Activated naive CD4-positive, alpha-beta T cell treated with anti-CD3 and anti-CD28 coated beads, Interleukin-2, amount 50 U/mL, for 24 hours (primary cell): ENCODE results near the gene DAB1.

Experiments
- H3K27ac Mint-ChIP-seq: one replicate; pipeline ENCODE4 v1.8.0; 2021; ENCODE audit warnings: mild to moderate bottlenecking, mixed read lengths
- H3K27me3 Mint-ChIP-seq: one replicate; pipeline ENCODE4 v1.8.0; 2021; ENCODE audit warnings: mixed read lengths
- H3K36me3 Mint-ChIP-seq: one replicate; pipeline ENCODE4 v1.8.0; 2021; ENCODE audit warnings: mixed read lengths
- H3K4me1 Mint-ChIP-seq: one replicate; pipeline ENCODE4 v1.8.0; 2021; ENCODE audit warnings: mixed read lengths
- H3K4me3 Mint-ChIP-seq: one replicate; pipeline ENCODE4 v1.8.0; 2021; ENCODE audit warnings: mild to moderate bottlenecking, mixed read lengths
- H3K9me3 Mint-ChIP-seq: one replicate; pipeline ENCODE4 v1.8.0; 2021; ENCODE audit warnings: mixed read lengths

DAB1 gene

GRCh38 chr1:57295326-57295725 lies 128.5 kb downstream of the DAB1 start:
- Mint-ChIP-seq H3K36me3 (no peaks in the 10 kb centered on the region), H3K9me3 (no peaks in the 10 kb centered on the region), H3K4me1 (no peaks in the 10 kb centered on the region), H3K27ac (no peak overlapping the region), H3K4me3 (no peak overlapping the region), H3K27me3 (peaks cover 1% of the 10 kb centered on the region)

GRCh38 chr1:57294177-57294576 lies 129.7 kb downstream of the DAB1 start:
- Mint-ChIP-seq H3K27ac (no peak overlapping the region), H3K27me3 (peaks cover 4% of the 10 kb centered on the region), H3K4me1 (no peaks in the 10 kb centered on the region), H3K36me3 (no peaks in the 10 kb centered on the region), H3K4me3 (no peak overlapping the region), H3K9me3 (no peaks in the 10 kb centered on the region)

DNA sequence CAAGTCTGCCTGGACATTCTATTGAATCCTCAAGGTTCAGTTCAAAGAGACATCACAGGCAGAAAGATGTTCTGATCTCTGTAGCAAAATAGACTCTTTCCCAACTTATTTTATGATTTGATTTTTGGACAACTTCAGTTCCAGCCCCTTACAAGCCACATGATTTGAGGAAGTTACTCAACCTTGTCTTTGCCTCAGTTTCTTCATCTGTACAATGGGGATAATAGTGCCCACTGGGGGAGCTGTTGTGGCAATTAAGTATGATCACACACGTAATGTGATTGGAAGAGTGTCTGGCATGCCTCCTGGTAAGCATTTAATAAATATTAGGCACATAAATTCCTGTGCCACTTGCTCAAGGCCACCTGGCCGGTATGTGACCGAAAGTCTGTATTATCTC lies 130.6 kb downstream of the DAB1 start:
- H3K9me3 Mint-ChIP-seq, result no peaks in the 10 kb centered on the region
- no peak overlapping the region for H3K4me3 Mint-ChIP-seq
- H3K27ac Mint-ChIP-seq, result no peak overlapping the region
- peaks cover 5% of the 10 kb centered on the region for H3K27me3 Mint-ChIP-seq
- H3K36me3 Mint-ChIP-seq, result no peaks in the 10 kb centered on the region
- H3K4me1 Mint-ChIP-seq, result no peaks in the 10 kb centered on the region

DNA sequence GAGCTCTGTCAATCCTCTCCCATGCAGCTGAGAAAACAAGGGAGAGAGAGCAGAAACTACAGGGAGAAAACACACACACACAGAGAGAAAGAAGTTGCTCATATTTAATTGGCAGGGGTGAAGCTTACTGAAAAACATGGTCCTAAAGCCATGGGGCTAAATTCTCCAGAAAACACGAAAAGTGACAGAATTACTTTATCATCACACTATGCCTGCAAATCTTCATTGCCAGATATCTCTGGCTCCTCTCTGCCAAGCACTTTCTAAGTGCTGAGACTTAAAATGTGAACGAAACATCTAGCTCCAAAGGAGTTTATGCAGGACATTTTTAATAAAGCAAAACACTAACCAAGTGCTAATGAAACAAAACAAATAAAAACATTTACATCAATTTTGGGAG lies 134.1 kb downstream of the DAB1 start:
- Mint-ChIP-seq H3K9me3 (no peaks in the 10 kb centered on the region), H3K36me3 (no peaks in the 10 kb centered on the region)

DNA sequence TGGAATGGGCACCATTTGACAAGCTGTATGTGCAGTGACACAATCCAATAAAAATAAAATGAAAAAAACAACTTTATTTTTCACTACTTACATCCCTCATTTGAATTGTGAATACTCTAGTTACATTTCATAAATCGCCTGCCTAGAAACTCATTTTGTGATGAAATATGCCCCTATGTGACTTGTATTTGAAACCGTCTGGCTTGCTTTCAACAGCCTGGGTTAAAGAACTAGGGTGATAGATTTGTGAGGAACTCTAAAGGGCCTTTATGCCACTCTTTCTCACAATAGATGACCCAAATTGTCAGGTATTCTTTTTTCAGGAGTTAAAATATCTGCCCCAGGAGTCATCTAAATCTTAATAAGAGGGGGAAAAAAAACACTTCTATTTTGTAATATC lies 137.9 kb downstream of the DAB1 start:
- Mint-ChIP-seq H3K4me1 (no peaks in the 10 kb centered on the region), H3K4me3 (no peak overlapping the region), H3K36me3 (no peaks in the 10 kb centered on the region), H3K27ac (no peak overlapping the region), H3K9me3 (no peaks in the 10 kb centered on the region), H3K27me3 (peaks cover 10% of the 10 kb centered on the region)

More for the DNA sequence above, 134.1 kb downstream of the DAB1 start:
- H3K4me3 Mint-ChIP-seq, result no peak overlapping the region
- peaks cover 10% of the 10 kb centered on the region for H3K27me3 Mint-ChIP-seq
- H3K27ac Mint-ChIP-seq, result no peak overlapping the region
- H3K4me1 Mint-ChIP-seq, result no peaks in the 10 kb centered on the region

DNA sequence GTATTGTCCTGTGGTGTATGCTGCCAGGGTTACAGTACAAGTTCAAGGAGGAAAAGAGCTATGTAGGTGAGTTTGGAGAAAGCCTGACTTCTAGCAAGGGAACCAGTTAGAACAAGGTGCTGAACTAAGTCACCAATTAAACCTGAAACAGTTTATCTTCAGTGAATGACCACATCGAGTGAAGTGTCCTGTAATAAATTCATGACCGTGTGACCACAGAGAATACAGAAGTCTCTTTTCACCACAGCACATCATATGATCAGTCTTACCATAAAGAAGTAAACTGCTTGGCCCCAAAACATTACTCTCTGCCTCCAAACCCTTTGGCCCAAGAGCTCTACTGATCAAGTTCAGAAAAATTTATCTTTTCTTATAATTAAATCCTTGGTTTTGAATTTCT lies 141.4 kb downstream of the DAB1 start:
- no peaks in the 10 kb centered on the region for H3K9me3 Mint-ChIP-seq
- no peaks in the 10 kb centered on the region for H3K36me3 Mint-ChIP-seq
- H3K4me3 Mint-ChIP-seq, result no peak overlapping the region
- no peaks in the 10 kb centered on the region for H3K4me1 Mint-ChIP-seq
- peaks cover 3% of the 10 kb centered on the region for H3K27me3 Mint-ChIP-seq
- no peak overlapping the region for H3K27ac Mint-ChIP-seq

DNA sequence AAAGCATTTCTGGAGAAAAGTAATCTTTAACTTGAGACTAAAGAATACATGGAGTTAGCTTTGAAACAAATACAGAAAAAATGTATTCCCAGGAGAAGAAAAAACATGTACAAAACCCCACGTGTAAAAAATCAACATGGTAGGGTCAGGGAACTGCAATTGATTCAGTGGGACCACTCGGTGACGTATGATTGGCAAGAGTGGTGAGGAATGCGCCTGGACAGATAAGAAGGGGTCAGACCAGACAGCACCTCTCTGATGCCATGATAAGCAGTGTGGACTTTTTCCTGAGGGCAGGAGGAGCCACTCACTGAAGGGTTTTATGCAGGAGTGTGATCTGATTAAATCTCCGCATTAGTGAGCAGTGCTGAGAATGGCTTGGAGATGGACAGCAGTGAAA lies 142.5 kb downstream of the DAB1 start:
- no peak overlapping the region for H3K4me3 Mint-ChIP-seq
- H3K27me3 Mint-ChIP-seq, result peaks cover 3% of the 10 kb centered on the region
- H3K36me3 Mint-ChIP-seq, result no peaks in the 10 kb centered on the region
- no peaks in the 10 kb centered on the region for H3K4me1 Mint-ChIP-seq
- H3K27ac Mint-ChIP-seq, result no peak overlapping the region
- H3K9me3 Mint-ChIP-seq, result no peaks in the 10 kb centered on the region

GRCh38 chr1:57279909-57280666 lies 143.8 kb downstream of the DAB1 start:
- Mint-ChIP-seq H3K9me3 (no peaks in the 10 kb centered on the region), H3K4me3 (no peak overlapping the region), H3K27me3 (no peaks in the 10 kb centered on the region), H3K4me1 (no peaks in the 10 kb centered on the region), H3K27ac (no peak overlapping the region), H3K36me3 (no peaks in the 10 kb centered on the region)

DNA sequence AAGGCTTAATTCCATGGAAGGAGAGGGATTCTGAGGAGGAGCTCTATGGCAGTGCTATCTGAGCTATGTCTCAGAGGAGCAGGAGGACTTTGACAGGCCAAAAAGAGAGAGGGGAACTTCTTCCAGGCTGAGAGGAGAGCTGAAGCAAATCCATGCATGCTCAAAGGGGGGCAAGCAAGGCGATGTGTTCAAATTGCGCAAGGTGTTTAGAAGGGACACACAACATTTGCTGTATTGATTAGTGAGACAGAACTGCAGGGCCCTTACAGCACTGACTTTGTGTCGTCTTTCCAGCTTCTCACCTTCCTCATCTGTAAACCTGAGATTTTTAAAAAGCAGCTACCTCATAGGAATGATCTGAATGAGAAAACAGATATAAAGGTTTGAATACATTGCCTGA lies 145.3 kb downstream of the DAB1 start:
- Mint-ChIP-seq H3K4me3 (no peak overlapping the region), H3K27ac (no peak overlapping the region), H3K4me1 (no peaks in the 10 kb centered on the region), H3K36me3 (no peaks in the 10 kb centered on the region), H3K9me3 (no peaks in the 10 kb centered on the region), H3K27me3 (no peaks in the 10 kb centered on the region)

DNA sequence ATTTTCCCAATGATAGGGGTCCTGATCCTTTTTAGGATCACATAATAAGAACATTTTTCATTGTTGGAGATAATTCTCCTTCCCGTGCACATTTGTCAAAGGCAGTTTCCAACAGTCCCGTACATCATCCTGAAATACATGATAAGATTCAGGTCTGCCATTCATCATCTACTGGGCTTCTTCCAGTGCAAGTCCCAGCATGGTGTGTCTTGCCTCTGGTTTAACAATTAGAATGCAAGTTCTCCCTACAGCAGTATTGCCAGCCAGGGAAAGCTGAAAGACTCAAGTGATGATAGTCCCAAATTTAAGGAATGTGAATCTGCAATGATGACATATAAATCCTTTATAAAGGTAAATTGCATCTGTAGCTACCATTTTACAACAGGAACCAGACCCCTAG lies 146.2 kb downstream of the DAB1 start:
- no peaks in the 10 kb centered on the region for H3K27me3 Mint-ChIP-seq
- H3K9me3 Mint-ChIP-seq, result no peaks in the 10 kb centered on the region
- H3K36me3 Mint-ChIP-seq, result no peaks in the 10 kb centered on the region
- H3K4me3 Mint-ChIP-seq, result no peak overlapping the region
- H3K4me1 Mint-ChIP-seq, result no peaks in the 10 kb centered on the region
- H3K27ac Mint-ChIP-seq, result no peak overlapping the region

GRCh38 chr1:57276918-57277317 lies 146.9 kb downstream of the DAB1 start:
- H3K4me1 Mint-ChIP-seq, result no peaks in the 10 kb centered on the region
- no peak overlapping the region for H3K4me3 Mint-ChIP-seq
- no peaks in the 10 kb centered on the region for H3K9me3 Mint-ChIP-seq
- no peaks in the 10 kb centered on the region for H3K36me3 Mint-ChIP-seq
- no peaks in the 10 kb centered on the region for H3K27me3 Mint-ChIP-seq
- H3K27ac Mint-ChIP-seq, result no peak overlapping the region

GRCh38 chr1:57272601-57273000 lies 151.3 kb downstream of the DAB1 start:
- no peaks in the 10 kb centered on the region for H3K9me3 Mint-ChIP-seq

DNA sequence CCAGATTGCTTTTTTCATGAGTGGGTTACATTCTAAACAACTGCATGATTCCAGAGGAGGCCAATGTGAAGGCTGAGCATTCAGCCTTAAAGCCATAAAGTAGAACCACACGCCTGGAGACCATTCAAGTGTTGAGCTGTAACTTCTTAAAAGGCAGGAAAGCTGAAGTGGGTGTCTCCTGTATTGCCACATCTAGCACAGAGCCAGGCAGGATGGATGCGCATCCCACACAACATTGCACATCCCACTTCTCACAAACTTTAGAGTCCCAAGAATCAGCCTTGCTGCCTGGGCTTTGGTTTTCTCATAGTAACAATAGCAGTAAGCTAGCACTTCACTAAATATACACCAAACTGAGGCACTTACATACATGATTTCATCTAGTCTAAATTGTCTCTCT lies 151.7 kb downstream of the DAB1 start:
- H3K36me3 Mint-ChIP-seq, result no peaks in the 10 kb centered on the region
- H3K9me3 Mint-ChIP-seq, result no peaks in the 10 kb centered on the region
- H3K27ac Mint-ChIP-seq, result no peak overlapping the region
- peaks cover 2% of the 10 kb centered on the region for H3K27me3 Mint-ChIP-seq
- H3K4me3 Mint-ChIP-seq, result no peak overlapping the region
- no peaks in the 10 kb centered on the region for H3K4me1 Mint-ChIP-seq

More at GRCh38 chr1:57272601-57273000, 151.3 kb downstream of the DAB1 start:
- H3K4me3 Mint-ChIP-seq, result no peak overlapping the region
- H3K27me3 Mint-ChIP-seq, result peaks cover 2% of the 10 kb centered on the region
- H3K27ac Mint-ChIP-seq, result no peak overlapping the region
- H3K4me1 Mint-ChIP-seq, result no peaks in the 10 kb centered on the region
- H3K36me3 Mint-ChIP-seq, result no peaks in the 10 kb centered on the region

- Mint-ChIP-seq H3K27ac (no peak overlapping the region), H3K4me1 (no peaks in the 10 kb centered on the region), H3K9me3 (no peaks in the 10 kb centered on the region), H3K27me3 (peaks cover 2% of the 10 kb centered on the region), H3K4me3 (no peak overlapping the region), H3K36me3 (no peaks in the 10 kb centered on the region)
These were observed 152.7 kb downstream of the DAB1 start for GRCh38 chr1:57270927-57271698.

GRCh38 chr1:57269630-57270225 lies 154.1 kb downstream of the DAB1 start:
- H3K9me3 Mint-ChIP-seq, result no peaks in the 10 kb centered on the region
- no peaks in the 10 kb centered on the region for H3K4me1 Mint-ChIP-seq
- no peak overlapping the region for H3K27ac Mint-ChIP-seq
- no peaks in the 10 kb centered on the region for H3K36me3 Mint-ChIP-seq
- peaks cover 2% of the 10 kb centered on the region for H3K27me3 Mint-ChIP-seq
- no peak overlapping the region for H3K4me3 Mint-ChIP-seq

DNA sequence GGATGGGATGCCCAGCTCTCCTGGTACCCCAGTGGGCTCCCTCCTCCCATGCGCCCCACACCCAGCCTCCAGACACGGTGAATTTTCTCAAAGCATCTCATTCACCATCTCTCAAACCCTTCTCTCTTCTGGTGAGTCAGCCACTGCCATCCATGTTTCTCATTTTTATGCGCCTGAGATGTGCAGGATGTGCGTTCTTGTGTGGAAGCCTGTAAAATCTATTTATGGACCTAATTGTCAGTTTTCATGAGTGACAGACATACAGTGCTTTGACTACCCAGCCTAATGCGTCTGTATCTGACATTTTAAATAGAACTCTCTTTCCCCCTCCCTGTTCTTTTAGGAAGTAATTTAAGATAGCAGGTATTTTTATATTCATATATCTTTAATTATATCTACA lies 158.8 kb downstream of the DAB1 start:
- Mint-ChIP-seq H3K36me3 (no peaks in the 10 kb centered on the region), H3K9me3 (no peaks in the 10 kb centered on the region), H3K27me3 (peaks cover 4% of the 10 kb centered on the region), H3K27ac (no peak overlapping the region), H3K4me1 (no peaks in the 10 kb centered on the region), H3K4me3 (no peak overlapping the region)
